Urinary bladder (tissue), 4 donors: ENCODE data around the gene GPR65. TPM values are rescaled to one million over a fixed set of nuclear protein-coding genes. Genes with fewer than 3 reads are reported as not detected.

ENCODE experiments used
- DNase-seq: peaks from one replicate; pipeline ENCODE4 v3.0.0-alpha.2; 2015; ENCODE audit errors: extremely low spot score
- H3K27ac ChIP-seq: one replicate; pipeline ENCODE4 v1.5.1; 2013; ENCODE audit warnings: low read depth, mild to moderate bottlenecking, moderate library complexity
- H3K36me3 ChIP-seq: one replicate; pipeline ENCODE4 v1.6.1; 2013; ENCODE audit warnings: mild to moderate bottlenecking, moderate library complexity; ENCODE audit not compliant: insufficient read depth
- H3K4me1 ChIP-seq: one replicate; pipeline ENCODE4 v1.6.1; 2013; ENCODE audit warnings: mild to moderate bottlenecking, moderate library complexity; ENCODE audit not compliant: insufficient read depth
- H3K4me3 ChIP-seq: one replicate; pipeline ENCODE4 v1.5.1; 2013; ENCODE audit warnings: low read depth, low read length
- WGBS: extraction: QIAGEN DNeasy Blood & Tissue Kit; methylation state at CpG from one replicate; pipeline ENCODE4 v1.1.7; 2013; 5-methylcytosine and 5-hydroxymethylcytosine counted together
- polyA plus RNA-seq: library from polyadenylated mRNA; stranded (reverse); fragments of 200-250 nt; gene quantifications from one replicate; pipeline ENCODE4 v1.2.3, GENCODE V29; 2013
- total RNA-seq: library from RNA; depleted of rRNA; stranded (reverse); fragments of >200 nt; gene quantifications from one replicate; pipeline ENCODE4 v1.2.3, GENCODE V29; 2014
- donor health status: healthy with polysubstance abuse.
- donor health status: healthy.

The GPR65 gene
- total and polyA plus RNA-seq, 2 donors, result 1.1 to 2.5 TPM

DNA sequence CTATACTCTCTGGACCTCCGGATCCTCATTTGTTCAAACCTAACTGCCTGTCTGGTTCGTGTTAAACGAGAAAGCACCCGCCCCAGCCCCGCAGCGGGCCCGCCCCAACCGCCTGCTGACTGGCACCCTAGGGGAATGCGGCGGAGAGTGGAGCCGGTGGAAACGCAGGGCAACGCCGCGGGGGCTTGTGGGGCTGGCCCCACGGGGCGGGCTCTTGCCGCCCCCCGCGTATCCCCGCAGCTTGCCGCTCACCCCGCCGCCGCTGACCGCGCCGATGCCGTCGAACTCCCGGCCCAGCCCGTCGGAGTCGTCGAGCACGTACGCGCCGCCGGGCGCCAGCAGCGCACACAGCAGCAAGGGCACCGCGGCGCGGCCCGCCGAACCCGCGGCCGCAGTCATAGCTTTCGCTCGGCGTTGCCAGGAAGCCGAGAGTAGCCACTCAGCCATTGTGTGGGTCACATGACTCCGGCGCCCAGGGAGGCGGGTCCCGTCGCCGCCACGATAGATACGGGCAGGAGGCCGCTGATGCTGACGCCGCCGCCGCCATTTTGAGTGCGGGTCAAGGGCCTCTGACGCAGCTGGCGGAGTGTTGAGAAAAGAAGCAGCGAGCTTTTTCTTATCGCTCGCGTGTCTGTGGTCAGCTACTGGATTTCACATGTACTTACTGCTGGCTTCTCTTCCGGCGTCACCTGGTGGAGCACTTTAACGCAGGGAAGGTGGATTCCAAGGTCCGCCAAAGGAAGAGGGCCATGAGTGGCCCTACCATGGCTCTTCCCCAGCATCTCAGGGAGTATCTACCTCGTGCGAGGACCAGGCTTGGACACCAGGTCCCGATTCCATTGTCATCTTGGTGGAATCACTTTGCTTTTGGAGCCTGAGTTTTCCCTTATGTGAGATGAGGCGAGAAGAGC lies 12.0 kb upstream of the GPR65 start, which contains the start of gene GALC:
Gene GALC (minus strand): TSS at position 465 of the 911 bp plus-strand sequence. CDS start 18 bp downstream, at position 447.
- peak; percentile 81 for DNase-seq
- WGBS, result 3% methylated on average over 83 of the region's 83 CpGs
- H3K4me3 ChIP-seq, result peak within 1 kb of the TSS; percentile 77
- no peaks in the 10 kb centered on the region for H3K36me3 ChIP-seq
- peak within 1 kb of the TSS; percentile 90 for H3K27ac ChIP-seq
- H3K4me1 ChIP-seq, result no peaks in the 10 kb centered on the region

- no peak for DNase-seq
- Histone ChIP-seq H3K4me1 (no peaks in the 10 kb centered on the region), H3K36me3 (no peaks in the 10 kb centered on the region), H3K27ac (no peak overlapping the region), H3K4me3 (no peak overlapping the region)
- WGBS, result 81% methylated on average over 6 of the region's 6 CpGs
Observed at GRCh38 chr14:87994974-87995373, 10.0 kb upstream of the GPR65 start.

- DNase-seq, result no peak
- no peak overlapping the region for H3K27ac ChIP-seq
- no peak overlapping the region for H3K4me3 ChIP-seq
- WGBS, result 50% methylated on average over 6 of the region's 6 CpGs
- H3K36me3 ChIP-seq, result no peaks in the 10 kb centered on the region
- no peaks in the 10 kb centered on the region for H3K4me1 ChIP-seq
Observed at GRCh38 chr14:87995500-87996290, 9.2 kb upstream of the GPR65 start.

GRCh38 chr14:87996291-87996592 lies 8.7 kb upstream of the GPR65 start:
- no peaks in the 10 kb centered on the region for H3K36me3 ChIP-seq
- WGBS, result 18% methylated on average over 1 of the region's 1 CpG
- H3K4me1 ChIP-seq, result no peaks in the 10 kb centered on the region
- no peak overlapping the region for H3K27ac ChIP-seq
- no peak overlapping the region for H3K4me3 ChIP-seq
- no peak for DNase-seq

- DNase-seq, result no peak
- H3K4me3 ChIP-seq, result no peak overlapping the region
- H3K36me3 ChIP-seq, result no peaks in the 10 kb centered on the region
- no peaks in the 10 kb centered on the region for H3K4me1 ChIP-seq
- H3K27ac ChIP-seq, result no peak overlapping the region
Observed at GRCh38 chr14:87998482-87998881, 6.5 kb upstream of the GPR65 start.

- Histone ChIP-seq H3K4me3 (no peak overlapping the region), H3K27ac (no peak overlapping the region), H3K4me1 (no peaks in the 10 kb centered on the region), H3K36me3 (no peaks in the 10 kb centered on the region)
- no peak for DNase-seq
- 91% methylated on average over 2 of the region's 2 CpGs for WGBS
Observed at GRCh38 chr14:87999277-87999676, 5.7 kb upstream of the GPR65 start.

GRCh38 chr14:88002421-88003075 lies 2.4 kb upstream of the GPR65 start:
- Histone ChIP-seq H3K36me3 (no peaks in the 10 kb centered on the region), H3K4me3 (no peak overlapping the region), H3K27ac (no peak overlapping the region), H3K4me1 (no peaks in the 10 kb centered on the region)
- 83% methylated on average over 4 of the region's 4 CpGs for WGBS
- DNase-seq, result no peak

DNA sequence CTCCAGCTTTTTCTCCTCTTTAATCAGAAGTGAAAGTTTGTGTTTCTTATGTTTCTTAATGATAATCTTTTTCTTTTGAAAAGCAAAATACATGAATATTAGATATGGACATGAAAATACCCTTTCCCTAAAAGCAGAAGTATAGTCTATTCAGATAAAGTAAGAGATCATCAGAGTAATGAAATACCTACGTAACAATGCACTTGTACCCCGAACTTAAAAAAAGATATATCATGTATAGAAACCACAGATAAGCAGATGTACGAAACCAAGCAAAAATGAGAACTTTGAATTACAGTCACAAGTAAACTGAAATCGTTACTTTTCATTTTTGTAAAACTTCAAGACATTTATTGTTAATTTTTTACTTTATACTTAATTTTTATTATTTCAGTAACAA lies 1.5 kb upstream of the GPR65 start:
- WGBS, result 84% methylated on average over 4 of the region's 4 CpGs
- no peak overlapping the region for H3K4me3 ChIP-seq
- H3K4me1 ChIP-seq, result no peaks in the 10 kb centered on the region
- no peak overlapping the region for H3K27ac ChIP-seq
- DNase-seq, result no peak
- H3K36me3 ChIP-seq, result no peaks in the 10 kb centered on the region

DNA sequence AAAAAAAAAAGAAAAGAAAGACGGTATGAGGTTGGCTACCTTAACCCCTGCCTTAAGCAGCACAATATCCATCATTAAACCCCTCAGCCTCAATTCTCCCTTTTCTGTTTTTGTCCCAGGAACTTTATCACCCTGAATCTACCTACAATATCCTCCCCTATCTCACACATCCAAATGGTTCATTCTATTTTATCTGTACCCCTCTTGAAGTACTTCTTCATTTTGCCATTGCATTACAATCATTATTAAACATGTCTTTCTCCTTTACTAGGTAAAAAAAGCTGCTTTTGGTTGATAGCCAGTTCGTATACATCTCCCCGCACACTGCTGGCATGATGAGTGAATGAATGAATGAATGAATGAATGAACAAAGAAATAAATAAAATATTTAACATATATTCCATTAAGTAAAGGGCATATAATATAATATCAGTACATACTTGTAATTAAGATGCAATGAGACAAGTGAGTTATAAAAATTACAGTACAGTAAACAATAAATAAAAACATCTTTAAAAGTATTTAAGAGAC lies 364 bp upstream of the GPR65 start:
- Histone ChIP-seq H3K36me3 (no peaks in the 10 kb centered on the region), H3K4me1 (no peaks in the 10 kb centered on the region), H3K27ac (no peak overlapping the region), H3K4me3 (no peak overlapping the region)
- 44% methylated on average over 3 of the region's 3 CpGs for WGBS
- DNase-seq, result no peak

DNA sequence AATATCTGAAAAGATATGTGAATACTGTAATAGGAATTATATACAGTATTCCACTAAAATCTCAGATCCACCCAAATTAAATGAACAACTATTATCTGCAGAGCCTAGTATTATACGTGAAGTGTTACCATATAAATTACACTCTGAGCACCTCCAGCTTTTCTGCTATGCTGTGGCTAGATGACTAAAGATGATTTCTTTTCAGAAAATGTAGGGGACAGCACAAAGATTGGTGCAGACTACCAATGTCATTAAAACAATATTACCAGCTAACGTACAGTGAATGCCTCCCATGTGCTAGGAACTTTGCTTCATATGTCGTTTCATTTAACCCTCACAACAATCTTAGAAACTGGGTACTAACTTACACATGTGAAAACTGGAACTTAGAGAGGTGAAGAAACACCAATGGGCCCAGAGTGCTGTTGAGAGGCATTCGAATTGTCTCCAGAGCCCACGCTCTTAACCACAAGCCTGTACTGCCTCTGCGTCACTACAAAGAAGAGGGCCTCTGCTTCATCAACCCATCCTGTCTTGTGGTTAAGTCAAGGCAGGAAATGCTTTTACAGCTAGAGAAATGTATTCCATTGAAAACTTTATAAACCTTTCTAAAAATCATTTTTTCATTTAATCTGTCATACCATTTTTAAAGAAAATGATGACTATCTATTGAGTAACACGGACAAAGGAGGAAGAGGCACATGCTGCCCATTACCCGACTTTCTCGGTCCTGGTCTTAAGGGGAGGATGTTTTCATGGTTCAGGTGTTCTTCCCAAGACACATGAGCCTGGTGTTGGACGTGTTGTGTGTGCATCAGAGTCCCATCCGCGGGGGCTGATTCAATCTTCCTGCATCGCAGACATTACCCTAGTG lies 1.3 kb downstream of the GPR65 start:
- Histone ChIP-seq H3K4me1 (no peaks in the 10 kb centered on the region), H3K36me3 (no peaks in the 10 kb centered on the region), H3K27ac (no peak overlapping the region), H3K4me3 (no peak overlapping the region)
- 78% methylated on average over 13 of the region's 13 CpGs for WGBS
- no peak for DNase-seq

DNA sequence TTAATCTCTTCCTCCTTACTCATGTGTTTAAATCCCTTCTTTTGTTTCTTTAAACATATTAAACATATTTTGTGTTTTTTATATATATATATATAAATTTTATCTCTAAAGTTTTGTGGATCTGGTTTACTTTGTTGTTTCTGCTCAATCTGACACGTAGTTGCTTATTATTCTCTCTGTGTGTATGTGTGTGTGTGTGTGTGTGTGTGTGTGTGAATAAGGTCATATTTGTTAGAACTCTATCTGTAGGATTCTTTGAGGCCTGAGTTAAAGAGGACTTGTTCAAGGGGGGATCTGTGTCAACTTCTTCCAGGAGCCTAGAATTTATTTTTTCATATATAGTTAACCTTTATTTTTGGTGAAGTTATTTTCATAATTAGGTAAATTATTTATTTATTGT lies 2.7 kb downstream of the GPR65 start:
- Histone ChIP-seq H3K36me3 (no peaks in the 10 kb centered on the region), H3K4me3 (no peak overlapping the region), H3K27ac (no peak overlapping the region), H3K4me1 (no peaks in the 10 kb centered on the region)
- 54% methylated on average over 1 of the region's 1 CpG for WGBS
- DNase-seq, result no peak

GRCh38 chr14:88008039-88008742 lies 3.3 kb downstream of the GPR65 start:
- WGBS, result 96% methylated on average over 2 of the region's 2 CpGs
- no peaks in the 10 kb centered on the region for H3K4me1 ChIP-seq

More at GRCh38 chr14:88008039-88008742, 3.3 kb downstream of the GPR65 start:
- H3K4me3 ChIP-seq, result no peak overlapping the region
- DNase-seq, result no peak
- H3K27ac ChIP-seq, result no peak overlapping the region
- H3K36me3 ChIP-seq, result no peaks in the 10 kb centered on the region
